GM18867 (cell line): ENCODE measurements around the gene GDPD5.

Experiments
- ATAC-seq: cut with Tn5 transposase; IDR thresholded peaks from one replicate; pipeline ENCODE4 v1.9.1; 2021; ENCODE audit warnings: mild to moderate bottlenecking, moderate library complexity; ENCODE audit not compliant: unreplicated experiment

GDPD5 gene

DNA sequence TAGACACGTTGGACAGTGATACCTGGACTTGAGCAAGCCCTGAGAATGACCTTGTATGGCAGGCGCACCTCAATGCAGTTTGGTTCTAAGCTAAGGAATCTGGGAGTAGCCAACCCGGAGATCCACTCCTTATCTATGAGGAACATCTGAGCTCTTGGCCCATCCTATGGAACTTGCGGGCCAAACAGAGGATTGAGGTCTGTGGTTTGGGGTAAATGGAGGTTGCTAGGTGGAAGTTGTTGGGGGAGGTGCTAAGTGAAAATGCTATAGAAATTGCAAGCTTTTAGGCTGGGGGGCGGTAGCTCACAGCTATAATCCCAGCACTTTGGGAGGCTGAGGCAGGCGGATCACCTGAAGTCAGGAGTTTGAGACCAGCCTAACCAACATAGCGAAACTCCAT is 8.9 kb downstream of the GDPD5 start:
- ATAC-seq = no peak

DNA sequence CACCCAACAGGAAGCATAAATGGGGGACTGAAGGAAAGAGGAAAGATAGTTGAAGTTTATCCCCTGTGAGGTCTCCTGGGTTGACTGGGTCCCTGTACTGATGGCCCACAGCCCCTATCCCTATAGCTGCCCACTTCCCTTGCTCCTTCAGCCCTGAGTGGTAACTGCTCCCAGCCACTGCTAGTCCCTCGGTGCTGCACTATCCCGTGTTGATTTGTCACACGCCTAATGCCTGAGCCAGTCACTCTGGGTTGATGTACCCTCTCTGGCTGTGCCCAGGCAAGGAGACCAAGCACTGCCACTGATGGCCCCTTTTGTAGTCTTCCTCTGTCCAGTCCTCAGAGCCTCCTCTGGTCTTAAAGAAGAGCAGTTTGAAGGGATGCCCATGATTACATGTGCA is 9.6 kb downstream of the GDPD5 start:
- no peak for ATAC-seq

DNA sequence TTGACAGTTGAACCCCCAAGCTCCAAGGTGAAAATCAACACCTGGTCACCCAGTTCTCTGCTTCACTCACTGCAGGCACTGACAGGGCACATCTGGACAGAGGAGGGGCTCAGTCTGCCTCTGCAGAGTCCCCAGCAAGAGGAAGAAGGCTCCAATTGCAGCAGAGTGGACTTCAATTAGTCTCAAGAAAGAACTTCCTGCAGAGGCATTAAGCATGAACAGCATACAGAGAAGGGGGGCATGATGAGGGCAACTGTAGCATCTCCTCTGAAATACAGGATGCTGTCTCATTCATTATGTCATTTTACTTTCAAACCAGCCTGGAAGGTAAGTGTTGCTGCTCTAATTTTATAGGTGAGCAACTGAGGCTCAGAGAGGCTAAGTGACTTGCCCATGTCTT is 11.1 kb downstream of the GDPD5 start:
- no peak for ATAC-seq

DNA sequence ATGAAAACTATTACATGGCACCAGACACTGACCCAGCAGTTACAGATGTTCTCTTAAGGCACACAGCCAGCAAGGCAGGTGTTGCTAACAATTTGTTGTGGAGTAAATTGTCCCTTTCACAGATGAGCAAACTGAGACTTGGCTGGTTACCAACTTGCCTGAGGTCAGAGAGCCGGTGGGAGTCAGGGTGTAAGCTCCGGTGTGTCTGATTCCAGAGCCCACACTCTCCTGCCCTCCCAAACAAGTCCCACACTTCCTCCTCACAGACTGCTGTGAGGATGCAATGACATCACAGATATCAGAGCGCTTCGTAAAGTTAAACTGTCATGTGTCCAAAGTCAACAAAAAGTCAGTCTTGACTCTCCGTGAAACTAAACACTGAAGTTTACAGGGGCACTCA is 12.5 kb downstream of the GDPD5 start:
- no peak for ATAC-seq

DNA sequence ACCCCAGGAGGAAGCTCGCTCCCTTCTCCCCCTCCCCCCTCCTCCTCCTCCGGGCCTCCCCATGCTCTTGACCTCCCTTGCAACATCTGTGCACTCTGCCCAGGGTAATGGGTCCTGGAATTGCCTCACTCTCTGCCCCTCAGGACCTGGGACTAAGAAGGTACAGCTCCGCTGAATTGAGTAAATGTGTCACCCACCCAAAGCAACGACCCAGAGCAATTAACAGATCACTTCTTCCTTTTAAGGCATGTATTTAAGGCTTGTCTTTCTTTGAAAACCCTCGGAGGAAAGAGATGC is 15.1 kb downstream of the GDPD5 start:
- no peak for ATAC-seq

DNA sequence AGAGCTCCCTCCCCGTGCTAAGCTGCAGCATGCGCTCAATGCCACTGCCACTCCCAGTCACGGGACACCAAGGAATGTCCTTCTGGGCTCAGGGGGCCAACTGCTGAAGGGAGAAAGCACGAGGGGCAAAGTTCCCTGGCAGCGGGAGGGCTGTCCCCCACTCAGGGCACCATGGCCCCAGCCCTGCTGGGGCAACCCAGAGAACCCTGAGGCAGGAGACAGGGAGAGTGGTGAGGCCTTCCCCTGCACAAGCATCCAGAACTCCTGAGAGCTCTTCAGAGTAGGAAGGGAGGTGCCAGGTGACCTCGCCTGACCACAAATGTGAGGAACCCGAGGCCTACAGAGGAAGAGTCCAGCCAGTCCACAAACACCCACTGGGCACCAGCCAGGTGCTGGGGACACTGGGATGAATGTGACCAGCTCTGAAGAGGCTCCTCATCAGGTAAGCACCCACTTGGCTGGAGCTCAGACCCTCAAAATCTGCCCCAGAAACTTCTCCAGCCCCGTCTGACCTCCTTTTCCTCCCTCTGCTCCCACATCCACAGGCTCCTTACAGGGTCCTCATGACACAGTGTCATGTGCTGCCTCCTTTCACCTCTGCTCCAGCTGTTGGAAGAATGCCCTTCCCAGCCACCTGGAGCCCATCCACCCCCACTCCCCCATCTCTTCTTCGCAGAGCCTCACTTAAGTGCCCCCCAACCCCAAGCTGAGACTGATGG is 15.6 kb downstream of the GDPD5 start:
- ATAC-seq = no peak

DNA sequence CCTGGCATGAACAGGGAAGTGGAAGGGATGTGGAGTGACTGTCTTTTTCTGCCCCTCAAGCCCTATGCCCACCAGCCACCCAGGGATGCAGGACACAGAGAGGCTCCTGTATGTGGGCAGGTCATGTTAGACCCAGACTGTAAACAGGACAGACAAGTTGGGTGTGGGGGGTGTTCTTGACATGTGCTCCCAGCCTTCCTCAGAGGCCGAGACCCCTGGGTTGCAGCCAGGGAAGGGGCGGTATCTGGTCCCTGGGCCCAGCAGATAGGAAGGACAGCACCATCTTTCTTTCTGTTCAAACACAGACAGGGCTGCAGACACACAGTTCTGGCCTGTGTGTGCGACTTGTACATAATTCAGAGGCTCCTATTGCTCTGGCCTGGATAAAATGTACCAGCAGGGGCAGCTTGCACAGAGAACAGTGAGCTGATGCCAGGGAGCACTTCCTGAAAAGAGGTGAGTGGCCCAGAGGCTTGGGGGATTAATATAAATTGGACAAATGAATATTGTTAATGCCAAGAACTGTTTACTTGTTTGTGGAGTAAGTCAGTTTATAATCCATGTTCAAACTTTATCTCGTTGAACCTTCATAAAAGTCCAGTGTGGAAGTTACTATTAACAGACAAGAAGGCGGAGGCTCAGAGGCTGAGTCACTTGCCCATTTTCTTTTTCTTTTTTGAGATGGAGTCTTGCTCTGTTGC is 16.6 kb downstream of the GDPD5 start:
- no peak for ATAC-seq

DNA sequence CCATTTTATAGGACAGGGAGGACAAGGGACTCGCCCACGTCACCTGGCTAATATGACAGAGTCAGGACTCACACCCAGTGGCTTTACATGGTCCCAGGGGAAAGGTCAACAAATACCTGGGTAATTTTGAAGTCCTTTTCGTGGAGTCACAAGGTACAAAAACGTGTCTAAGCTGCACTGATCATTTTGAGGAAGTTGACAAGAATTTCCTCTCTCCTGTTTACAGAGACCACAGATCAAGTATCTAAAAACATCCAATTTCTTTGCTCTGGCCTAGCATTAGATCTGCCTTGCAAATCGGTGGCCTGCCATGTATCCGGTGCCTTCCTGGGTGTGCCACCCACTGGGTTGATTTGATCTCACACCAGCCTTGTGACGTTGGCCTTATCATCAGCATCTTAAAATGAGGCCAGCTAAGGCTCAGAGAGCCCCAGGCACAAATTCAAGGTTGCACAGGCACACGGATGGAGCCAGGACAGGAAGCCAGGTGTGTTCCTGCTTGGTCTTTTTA is 17.6 kb downstream of the GDPD5 start:
- ATAC-seq = no peak

DNA sequence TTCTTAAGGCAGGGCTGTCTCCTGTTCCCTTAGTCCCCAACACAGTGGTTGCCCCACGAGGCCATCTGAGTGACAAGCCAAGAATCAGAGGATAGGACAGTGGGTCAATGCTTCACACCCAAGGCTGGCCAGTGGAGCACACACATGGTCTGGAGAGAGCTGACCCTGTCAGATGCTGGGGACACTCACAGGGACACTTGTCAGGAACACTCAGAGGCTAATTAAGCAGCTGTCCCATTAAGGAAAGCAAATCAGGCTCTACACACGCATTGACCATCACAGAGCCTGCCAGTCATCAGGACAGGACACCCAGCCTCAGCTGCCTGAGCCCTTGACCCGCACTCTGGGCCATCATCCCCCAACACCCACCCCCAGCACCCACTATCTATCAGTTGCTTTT is 18.2 kb downstream of the GDPD5 start:
- ATAC-seq = no peak

DNA sequence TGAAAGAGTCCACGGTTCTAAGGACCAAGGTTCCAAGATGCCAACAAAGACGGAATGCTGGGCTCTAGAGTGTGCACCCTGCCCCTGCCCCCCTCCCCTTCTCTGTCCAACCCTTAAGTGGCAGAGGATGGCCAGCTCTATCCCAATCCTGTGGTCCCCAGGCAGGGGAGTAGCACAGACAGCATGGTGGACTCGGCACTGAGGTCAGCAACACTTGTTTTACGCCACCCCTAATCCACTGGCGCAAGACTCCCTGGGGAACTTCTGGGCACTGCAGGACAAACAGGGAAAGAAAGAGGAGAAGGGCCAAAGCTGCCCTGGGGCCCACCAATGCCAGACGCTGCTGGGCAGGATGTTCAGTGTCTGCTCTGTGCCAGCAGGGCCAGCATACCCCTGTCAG is 18.9 kb downstream of the GDPD5 start:
- ATAC-seq = no peak

DNA sequence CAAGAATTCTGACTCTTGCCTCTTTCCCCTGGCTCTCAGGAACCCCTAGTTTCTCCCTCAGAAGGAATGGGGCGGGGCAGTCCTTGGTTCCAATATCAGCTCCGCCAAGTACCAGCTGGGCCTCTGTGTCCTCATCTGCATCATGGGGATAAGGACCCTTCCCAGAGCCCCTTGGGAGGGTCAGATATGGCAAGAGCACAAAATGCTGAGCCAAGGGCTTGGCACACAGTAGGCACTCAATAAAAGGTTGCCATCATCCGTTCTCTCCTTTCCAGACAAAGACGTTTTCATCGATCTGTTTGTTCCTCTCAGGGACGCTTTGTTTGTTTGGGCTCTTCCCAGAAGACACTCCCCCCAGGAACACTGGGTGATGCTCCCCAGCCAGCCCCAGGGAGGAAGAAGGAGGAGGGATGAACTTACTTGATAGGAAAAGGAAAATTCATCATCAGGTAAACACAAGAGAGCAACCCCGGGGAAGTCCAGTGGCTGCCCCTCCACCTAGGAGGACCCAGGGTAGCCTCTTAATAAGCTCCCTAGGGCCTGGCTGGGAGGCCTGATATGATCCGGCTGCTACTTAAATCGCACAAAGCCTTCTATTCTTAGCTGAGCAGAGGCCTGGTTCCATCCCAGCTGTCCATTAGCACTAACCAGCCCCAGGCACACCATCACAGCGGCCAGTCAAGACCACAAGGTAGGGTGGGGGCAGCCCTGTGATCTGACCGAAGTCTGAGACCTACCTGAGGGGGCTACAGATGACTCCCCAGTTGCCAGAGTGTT is 19.6 kb downstream of the GDPD5 start:
- ATAC-seq = no peak

DNA sequence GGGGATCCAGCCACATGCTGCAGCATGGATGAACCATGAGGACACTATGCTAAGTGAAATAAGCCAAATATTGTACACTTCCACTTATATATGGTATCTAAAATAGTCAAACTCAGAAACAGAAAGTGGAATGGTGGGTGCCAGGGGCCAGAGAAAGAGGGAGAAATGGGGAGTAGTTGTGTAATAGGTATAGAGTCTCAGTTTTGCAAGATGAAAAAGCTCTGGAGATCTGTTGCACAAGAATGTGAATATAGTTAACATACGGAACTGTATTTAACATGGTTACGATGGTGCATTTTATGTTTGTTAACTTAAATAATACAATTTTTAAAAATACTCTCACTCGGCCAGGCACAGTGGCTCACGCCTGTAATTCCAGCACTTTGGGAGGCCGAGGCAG is 21.2 kb downstream of the GDPD5 start:
- ATAC-seq = no peak

DNA sequence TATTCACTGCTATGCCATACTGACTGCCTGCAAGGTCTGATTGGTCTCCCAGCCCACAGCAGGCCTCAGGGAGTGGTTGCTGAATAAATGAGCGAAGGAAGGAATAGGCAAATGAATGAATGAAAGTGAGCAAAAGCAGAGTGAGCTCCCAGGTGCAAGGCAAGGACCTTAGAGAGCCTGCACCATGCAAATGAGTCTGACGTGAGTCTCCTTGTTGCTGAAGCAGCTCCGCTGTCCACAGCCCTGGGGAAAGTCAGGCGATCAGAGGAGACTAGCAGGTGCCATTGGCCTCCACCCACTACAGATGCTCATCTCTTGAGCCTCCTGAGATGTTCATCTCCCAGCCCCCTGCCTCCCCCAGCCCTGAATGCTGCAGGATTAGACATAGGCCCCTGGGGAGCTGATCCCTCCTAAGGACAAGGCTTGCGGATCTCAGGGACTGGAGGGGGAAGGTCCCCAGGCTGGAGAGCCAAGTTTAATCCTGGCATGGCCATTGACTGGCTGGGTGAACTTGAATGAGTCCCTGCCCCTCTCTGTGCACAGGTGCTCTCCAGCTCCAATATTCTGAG is 22.1 kb downstream of the GDPD5 start:
- ATAC-seq = peak; percentile 72

DNA sequence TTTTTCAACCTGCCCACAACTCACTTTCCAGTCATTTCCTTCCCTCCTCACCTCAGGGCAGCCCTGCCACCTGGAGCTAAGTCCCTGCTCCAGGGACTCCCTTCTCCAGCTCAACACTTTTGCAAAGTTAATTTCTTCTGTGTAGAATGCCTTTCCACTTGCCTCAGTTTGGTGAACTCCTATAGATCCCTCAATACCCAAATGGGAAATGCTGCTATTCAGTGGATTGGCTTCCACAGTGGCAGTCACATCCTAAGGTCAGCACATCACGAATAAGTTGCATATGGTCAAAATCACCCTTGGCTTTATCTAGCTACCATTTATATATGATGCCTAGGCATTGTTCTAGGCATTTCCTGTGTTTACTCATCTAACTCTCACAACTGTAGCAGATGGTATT is 23.6 kb downstream of the GDPD5 start:
- no peak for ATAC-seq

DNA sequence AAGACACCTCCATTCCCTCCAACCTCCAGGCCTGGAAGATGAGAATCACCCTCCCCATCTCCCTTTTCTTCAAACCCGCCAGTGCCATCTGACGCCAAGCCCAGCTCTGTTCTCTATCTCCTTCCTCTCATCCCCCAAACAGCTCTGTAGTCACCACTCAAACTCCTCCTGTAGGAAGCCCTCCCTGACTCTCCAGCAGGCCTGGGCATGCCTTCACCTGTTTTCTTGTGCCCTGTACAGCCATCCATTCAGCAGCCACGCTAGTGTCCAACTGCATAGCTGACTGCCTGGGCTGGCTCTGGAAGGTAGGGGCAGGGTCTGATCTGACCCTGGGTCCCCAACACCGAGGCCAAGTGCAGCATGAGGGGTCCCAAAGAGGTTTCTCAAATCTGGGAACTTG is 25.0 kb downstream of the GDPD5 start:
- ATAC-seq = no peak

DNA sequence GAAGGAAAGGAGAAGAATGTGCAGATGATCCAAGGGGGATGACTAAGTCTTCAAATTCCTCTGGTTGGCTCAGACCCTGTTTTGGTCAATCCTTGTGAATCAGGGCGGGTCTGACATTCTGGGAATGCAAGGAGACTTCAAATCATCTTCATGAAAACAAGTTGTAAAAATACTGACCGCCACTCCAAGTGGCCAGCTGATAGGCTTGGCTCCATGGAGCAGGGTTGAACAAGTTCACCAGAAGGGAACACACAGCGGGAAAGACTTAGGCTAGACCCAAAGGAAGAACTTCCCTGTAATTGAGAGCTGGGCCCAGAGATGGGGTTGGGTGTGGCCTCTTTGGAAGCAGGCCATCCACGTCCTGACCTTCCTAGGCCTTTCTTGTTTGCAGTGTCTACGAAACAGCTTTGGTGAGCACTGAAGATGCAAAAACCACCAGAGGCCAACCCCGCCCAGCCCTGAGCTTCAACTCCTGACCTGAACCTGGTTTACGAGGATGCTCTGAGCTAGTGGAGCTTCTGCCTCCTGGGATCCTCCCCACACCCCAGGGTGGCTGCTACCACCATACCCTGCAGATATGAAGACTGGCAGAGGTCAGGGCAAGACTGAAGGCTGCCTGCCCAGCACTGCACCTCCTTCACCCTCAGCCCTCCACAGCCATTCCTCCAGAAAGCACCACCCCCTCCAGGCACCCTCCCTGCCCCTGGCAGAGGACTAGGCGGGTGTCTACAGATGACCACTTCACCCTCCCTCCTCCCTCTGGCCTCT is 26.1 kb downstream of the GDPD5 start:
- ATAC-seq = no peak

DNA sequence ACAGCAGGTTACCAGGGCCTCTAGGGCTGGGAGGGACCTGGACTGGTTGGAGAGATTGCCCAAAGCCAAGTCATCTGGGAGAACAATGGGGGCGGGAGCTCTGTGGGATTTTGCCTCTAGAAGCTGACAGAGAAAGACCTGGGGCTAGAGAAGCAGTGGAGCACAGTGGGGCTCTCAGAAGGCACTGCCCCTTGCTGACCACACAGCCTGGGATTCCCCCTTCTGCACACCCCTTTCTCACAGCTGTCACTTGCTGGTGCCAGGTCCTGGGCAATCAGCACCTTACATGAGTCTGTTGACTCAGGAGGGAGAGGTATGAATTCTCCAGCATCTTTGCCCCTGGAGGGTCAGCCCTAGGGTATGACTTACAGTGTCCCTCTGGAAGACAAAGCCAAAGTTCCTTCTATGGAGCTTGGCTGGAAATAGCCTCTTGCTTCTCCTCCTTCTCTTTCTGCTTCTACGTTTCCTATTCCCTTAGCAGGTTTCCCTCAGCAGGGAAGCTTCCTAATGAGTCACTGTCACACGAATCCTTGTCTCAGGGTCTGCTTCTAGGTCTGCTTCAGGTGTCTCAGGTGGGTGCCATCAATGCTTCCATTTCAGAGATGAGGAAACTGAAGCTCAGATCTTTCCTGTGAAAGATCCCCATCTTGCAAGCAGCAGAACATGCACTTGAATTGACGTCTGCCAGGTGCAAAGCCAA is 27.0 kb downstream of the GDPD5 start:
- no peak for ATAC-seq

DNA sequence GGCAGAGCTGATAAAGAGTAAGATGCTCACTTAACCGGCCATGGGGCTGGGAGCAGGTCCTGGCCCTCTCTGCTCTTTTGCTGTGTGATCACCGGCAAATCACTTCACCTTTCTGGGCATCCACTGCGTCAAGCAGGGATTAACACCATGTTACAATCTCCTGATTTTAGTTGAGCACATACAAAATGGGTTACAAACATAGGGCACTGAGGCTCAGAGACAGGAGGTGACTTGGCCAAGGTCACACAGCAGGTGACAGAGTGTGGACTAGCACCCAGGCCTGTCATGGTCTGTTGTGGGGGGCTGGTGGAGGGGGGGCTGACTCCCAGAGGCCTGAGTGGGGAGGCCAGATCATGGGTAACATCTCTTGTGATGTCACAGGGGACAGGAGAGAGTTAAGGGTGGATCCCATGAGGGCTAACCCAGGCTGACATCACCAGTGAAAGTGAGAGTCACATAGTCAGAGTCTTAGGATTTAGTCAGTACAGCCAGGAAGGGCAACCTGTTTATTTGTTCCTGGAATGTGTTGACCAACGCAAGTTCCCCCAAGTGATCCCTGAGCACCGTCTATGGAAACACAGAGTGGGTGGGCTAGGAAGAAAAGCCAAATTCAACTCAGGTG is 27.8 kb downstream of the GDPD5 start:
- no peak for ATAC-seq

DNA sequence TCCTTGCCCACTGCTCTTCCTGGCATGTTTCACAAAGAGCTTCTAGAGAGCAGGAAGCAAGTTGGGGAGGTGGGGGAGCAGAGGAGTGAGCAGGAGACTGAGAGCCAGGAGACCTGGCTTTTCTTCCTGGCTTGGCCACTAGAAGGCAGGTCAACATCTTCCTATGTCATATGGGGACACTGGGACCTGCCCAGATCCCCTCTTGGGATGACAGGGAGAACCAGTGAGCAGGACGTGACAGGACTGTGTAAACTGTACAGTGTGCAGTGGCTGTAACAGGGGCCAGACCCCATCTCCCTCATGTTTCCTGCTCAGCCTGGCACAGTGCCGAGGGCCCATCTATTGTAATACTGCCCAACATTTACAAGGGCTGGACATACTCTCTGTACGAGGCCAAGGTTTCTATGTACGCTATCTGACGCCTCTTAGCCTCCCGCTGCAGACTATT is 29.4 kb downstream of the GDPD5 start:
- no peak for ATAC-seq
